Ovary (tissue), 9 donors: ENCODE measurements around the gene YES1. TPM values are rescaled to one million over a fixed set of nuclear protein-coding genes. Genes with fewer than 3 reads are reported as not detected.

Source experiments
- DNase-seq, 5 donors: peaks; one replicate each; pipeline ENCODE4 v3.0.0-alpha.2; 2019 to 2020
- H3K27ac ChIP-seq, 2 donors: fragments of 200-600 bp; one replicate each; pipeline versions ENCODE4 v1.5.1 to v1.8.0; 2019 to 2022
- H3K27me3 ChIP-seq: fragments of 200-600 bp; one replicate; pipeline ENCODE4 v1.8.0; 2022
- H3K36me3 ChIP-seq: fragments of 200-600 bp; sonication (generic); one replicate; pipeline ENCODE4 v1.5.1; 2019
- H3K4me1 ChIP-seq: one replicate; pipeline ENCODE4 v1.8.1; 2013; ENCODE audit warnings: mild to moderate bottlenecking, moderate library complexity; ENCODE audit not compliant: insufficient read depth
- H3K4me3 ChIP-seq: fragments of 200-600 bp; sonication (generic); one replicate; pipeline ENCODE4 v1.5.1; 2017
- H3K9me3 ChIP-seq, 2 donors: fragments of 200-600 bp in 1 of 2; sonication (generic) in 1 of 2; one replicate each; pipeline versions ENCODE4 v1.5.1 to v1.8.1; 2013 to 2019; ENCODE audit warnings: mild to moderate bottlenecking in 1 of 2, moderate library complexity in 1 of 2
- EP300 ChIP-seq: sonication (generic); formaldehyde crosslinking; IDR thresholded peaks from one replicate; pipeline ENCODE4 v1.6.1; 2017; ENCODE audit warnings: antibody characterized with exemption
- POLR2A ChIP-seq: fragments of 450-650 bp; IDR thresholded peaks from one replicate; pipeline ENCODE4 v1.6.1; 2017; ENCODE audit warnings: antibody characterized with exemption, mild to moderate bottlenecking, moderate library complexity
- WGBS, 3 donors: extraction: QIAGEN DNeasy Blood & Tissue Kit in 1 of 3; methylation state at CpG; one replicate each; pipeline versions ENCODE4 v1.1.5 to v1.1.7; 2013 to 2017; 5-methylcytosine and 5-hydroxymethylcytosine counted together
- intact Hi-C, 4 donors: fragments of 100-400 bp; cut with DNase I; formaldehyde crosslinking; loops; one replicate each; pipeline versions ENCODE4 v1.11.0 to v1.15.1; 2022 to 2023
- polyA plus RNA-seq, 2 donors: library from polyadenylated mRNA; stranded (reverse); fragments of 200-250 nt in 1 of 2; fragments of 350-450 nt in 1 of 2; fragmentation: Illumina TruSeq in 1 of 2; extraction: RNeasy Lipid Tissue Mini Kit (QIAGEN cat#74804) in 1 of 2; gene quantifications; one replicate each; pipeline ENCODE4 v1.2.3, GENCODE V29; 2013 to 2014
- total RNA-seq, 7 donors: library from RNA; depleted of rRNA in 2 of 7; stranded (reverse); fragments of >200 nt in 2 of 7; fragmentation: NEBNext Ultra II Directional in 3 of 7; extraction: Animal tissue kit (Norgen Biotek cat#: 25700) in 3 of 7; gene quantifications; one replicate each; pipeline versions ENCODE4 v1.1.0 to v1.2.4, GENCODE V29; 2016 to 2023
- TF ChIP-seq, protein P1 (sequence below), 3 donors: fragments of 450-650 bp in 2 of 3; fragments of 200-600 bp in 1 of 3; IDR thresholded peaks; one replicate each; pipeline versions ENCODE4 v1.5.1 to v1.8.0; 2016 to 2022; ENCODE audit warnings: antibody characterized with exemption in 3 of 3, mild to moderate bottlenecking in 1 of 3
- donor health status: DM: no; HTN: no; CAD: no; lungs with moderate emphysema.
- donor health status: DM: no; HTN: no; CAD: no.
- donor health status: Bipolar disorder and iron deficiency.
- donor health status: DM: yes; HTN: yes; CAD: no.
- donor health status: DM: no; HTN: no; CAD: no.
- donor health status: DM: yes; HTN: yes; CAD: no.

YES1 gene
- total and polyA plus RNA-seq, 9 donors: 14.3 to 95.1 (median 34.6) TPM

DNA sequence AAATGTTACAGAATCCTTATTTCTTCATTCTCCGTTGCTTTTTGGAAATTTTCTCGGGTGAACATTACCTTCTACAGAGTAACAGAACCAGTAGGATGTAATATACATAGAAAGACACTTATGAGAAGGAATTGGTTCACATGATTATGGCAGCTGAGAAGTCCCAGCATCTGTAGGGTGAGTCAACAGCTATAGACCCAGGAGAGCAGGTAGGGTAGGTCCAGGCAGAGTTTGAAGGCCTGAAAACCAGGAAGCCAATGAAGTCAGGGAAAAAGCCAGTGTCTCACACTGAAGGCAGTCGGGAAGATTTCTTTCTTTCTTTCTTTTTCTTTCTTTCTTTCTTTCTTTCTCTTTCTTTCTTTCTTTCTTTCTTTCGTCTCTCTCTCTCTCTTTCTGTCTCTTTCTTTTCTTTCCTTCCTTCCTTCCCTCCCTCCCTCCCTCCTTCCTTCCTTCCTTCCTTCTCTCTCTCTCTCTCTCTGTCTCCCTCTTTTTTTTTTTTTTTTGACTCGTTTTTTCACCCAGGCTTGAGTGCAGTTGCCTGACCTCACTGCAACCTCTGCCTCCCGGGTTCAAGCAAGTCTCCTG lies 15.1 kb upstream of the YES1 start:
- 76 to 89% (median 81%) methylated on average over 6 of the region's 6 CpGs for WGBS, 3 donors
- H3K36me3 ChIP-seq: no peaks in the 10 kb centered on the region
- no peaks in the 10 kb centered on the region for H3K27me3 ChIP-seq
- intact Hi-C loops: no loop called here
- TF ChIP-seq, protein P1, sequence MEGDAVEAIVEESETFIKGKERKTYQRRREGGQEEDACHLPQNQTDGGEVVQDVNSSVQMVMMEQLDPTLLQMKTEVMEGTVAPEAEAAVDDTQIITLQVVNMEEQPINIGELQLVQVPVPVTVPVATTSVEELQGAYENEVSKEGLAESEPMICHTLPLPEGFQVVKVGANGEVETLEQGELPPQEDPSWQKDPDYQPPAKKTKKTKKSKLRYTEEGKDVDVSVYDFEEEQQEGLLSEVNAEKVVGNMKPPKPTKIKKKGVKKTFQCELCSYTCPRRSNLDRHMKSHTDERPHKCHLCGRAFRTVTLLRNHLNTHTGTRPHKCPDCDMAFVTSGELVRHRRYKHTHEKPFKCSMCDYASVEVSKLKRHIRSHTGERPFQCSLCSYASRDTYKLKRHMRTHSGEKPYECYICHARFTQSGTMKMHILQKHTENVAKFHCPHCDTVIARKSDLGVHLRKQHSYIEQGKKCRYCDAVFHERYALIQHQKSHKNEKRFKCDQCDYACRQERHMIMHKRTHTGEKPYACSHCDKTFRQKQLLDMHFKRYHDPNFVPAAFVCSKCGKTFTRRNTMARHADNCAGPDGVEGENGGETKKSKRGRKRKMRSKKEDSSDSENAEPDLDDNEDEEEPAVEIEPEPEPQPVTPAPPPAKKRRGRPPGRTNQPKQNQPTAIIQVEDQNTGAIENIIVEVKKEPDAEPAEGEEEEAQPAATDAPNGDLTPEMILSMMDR (IDR thresholded peaks at IDR 0.05): no peak
- H3K27ac ChIP-seq: no peak overlapping the region
- peaks cover 2% of the 10 kb centered on the region for H3K4me1 ChIP-seq
- no peak overlapping the region for H3K4me3 ChIP-seq
- no peak for DNase-seq
- H3K9me3 ChIP-seq: no peaks in the 10 kb centered on the region

- no peak overlapping the region for H3K4me3 ChIP-seq
- H3K36me3 ChIP-seq: no peaks in the 10 kb centered on the region
- H3K27ac ChIP-seq: no peak overlapping the region
- TF ChIP-seq POLR2A: no peak
- TF ChIP-seq, protein P1 (IDR thresholded peaks at IDR 0.05): no peak
- TF ChIP-seq EP300: no peak
- H3K9me3 ChIP-seq: no peaks in the 10 kb centered on the region
- no peaks in the 10 kb centered on the region for H3K27me3 ChIP-seq
- DNase-seq: no peak
- 76 to 81% (median 81%) methylated on average over 6 of the region's 6 CpGs for WGBS, 3 donors
- H3K4me1 ChIP-seq: no peaks in the 10 kb centered on the region
- intact Hi-C loops: no loop called here
These were observed 14.0 kb upstream of the YES1 start for GRCh38 chr18:825891-826585.

- WGBS, 3 donors: 76 to 83% (median 83%) methylated on average over 2 of the region's 2 CpGs
- DNase-seq: no peak
- H3K36me3 ChIP-seq: no peaks in the 10 kb centered on the region
- TF ChIP-seq EP300 (no peak), POLR2A (no peak)
- TF ChIP-seq, protein P1 (IDR thresholded peaks at IDR 0.05): no peak
- intact Hi-C loops: no loop called here
- H3K4me3 ChIP-seq: no peak overlapping the region
- H3K27me3 ChIP-seq: no peaks in the 10 kb centered on the region
- H3K4me1 ChIP-seq: no peaks in the 10 kb centered on the region
- H3K27ac ChIP-seq: no peak overlapping the region
- no peaks in the 10 kb centered on the region for H3K9me3 ChIP-seq
These were observed 12.1 kb upstream of the YES1 start for GRCh38 chr18:824179-824578.

- TF ChIP-seq, protein P1 (IDR thresholded peaks at IDR 0.05): no peak
- TF ChIP-seq POLR2A (no peak), EP300 (no peak)
- no peak overlapping the region for H3K27ac ChIP-seq
- H3K27me3 ChIP-seq: no peaks in the 10 kb centered on the region
- WGBS, 3 donors: 49 to 57% (median 55%) methylated on average over 4 of the region's 4 CpGs
- no peaks in the 10 kb centered on the region for H3K36me3 ChIP-seq
- no peaks in the 10 kb centered on the region for H3K4me1 ChIP-seq
- intact Hi-C loops: no loop called here
- no peaks in the 10 kb centered on the region for H3K9me3 ChIP-seq
- DNase-seq: no peak
- no peak overlapping the region for H3K4me3 ChIP-seq
These were observed 8.6 kb upstream of the YES1 start for GRCh38 chr18:820591-821165.
